ENCODE results near the gene SLC7A9. TPM values are rescaled to one million over a fixed set of nuclear protein-coding genes. Genes with fewer than 3 reads are reported as not detected.

The SLC7A9 gene
- total RNA-seq, 6 donors from 2014 or later: 0.26 to 1.2 (median 0.44) TPM; not detected in 2

DNA sequence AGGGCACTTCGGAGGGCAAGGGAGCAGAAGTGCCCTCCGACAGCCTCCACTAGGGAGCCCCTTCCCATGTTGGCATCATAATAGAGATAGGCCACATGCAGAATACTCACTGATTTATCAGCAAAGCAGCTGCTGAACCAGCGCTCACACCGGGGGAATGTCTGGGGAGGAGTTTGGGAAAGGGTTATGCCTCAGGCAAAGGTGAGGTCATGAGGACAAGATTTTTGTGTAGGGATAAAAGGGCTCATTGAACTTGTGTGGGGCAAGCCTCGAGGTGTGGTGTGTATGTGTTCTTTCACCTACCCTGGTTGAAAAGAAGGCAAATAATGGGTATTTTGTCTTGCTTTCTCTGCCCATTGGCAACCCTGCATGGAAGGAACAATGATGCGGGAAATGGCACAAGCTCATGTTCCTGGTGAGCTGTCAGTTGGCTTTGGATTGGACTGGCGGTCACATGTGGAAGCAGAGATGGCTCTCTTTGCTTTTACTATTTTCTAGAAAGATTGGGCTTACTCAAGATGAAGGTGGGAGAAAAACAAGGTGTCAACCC lies 39.1 kb upstream of the SLC7A9 start:
- TF ChIP-seq, protein P1, sequence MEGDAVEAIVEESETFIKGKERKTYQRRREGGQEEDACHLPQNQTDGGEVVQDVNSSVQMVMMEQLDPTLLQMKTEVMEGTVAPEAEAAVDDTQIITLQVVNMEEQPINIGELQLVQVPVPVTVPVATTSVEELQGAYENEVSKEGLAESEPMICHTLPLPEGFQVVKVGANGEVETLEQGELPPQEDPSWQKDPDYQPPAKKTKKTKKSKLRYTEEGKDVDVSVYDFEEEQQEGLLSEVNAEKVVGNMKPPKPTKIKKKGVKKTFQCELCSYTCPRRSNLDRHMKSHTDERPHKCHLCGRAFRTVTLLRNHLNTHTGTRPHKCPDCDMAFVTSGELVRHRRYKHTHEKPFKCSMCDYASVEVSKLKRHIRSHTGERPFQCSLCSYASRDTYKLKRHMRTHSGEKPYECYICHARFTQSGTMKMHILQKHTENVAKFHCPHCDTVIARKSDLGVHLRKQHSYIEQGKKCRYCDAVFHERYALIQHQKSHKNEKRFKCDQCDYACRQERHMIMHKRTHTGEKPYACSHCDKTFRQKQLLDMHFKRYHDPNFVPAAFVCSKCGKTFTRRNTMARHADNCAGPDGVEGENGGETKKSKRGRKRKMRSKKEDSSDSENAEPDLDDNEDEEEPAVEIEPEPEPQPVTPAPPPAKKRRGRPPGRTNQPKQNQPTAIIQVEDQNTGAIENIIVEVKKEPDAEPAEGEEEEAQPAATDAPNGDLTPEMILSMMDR (IDR thresholded peaks at IDR 0.05): no peak
- TF ChIP-seq EP300 (IDR thresholded peaks at IDR 0.05) (no peak), POLR2AphosphoS5 (IDR thresholded peaks at IDR 0.05) (no peak), POLR2A (IDR thresholded peaks at IDR 0.05) (no peak)
- Histone ChIP-seq H3K4me3 (no peak overlapping the region), H3K27me3 (no peaks in the 10 kb centered on the region), H3K27ac (no peak overlapping the region), H3K36me3 (peaks cover 0 to 47% (median 14%) of the 10 kb centered on the region in 4 donors), H3K4me1 (no peaks in the 10 kb centered on the region), H3K9me3 (no peaks in the 10 kb centered on the region)
- no peak for ATAC-seq (ENCODE audit: low FRiP score in 2 of 2)
- 94 to 96% methylated on average over 7 of the region's 7 CpGs for WGBS, 2 donors
- no peak for DNase-seq

DNA sequence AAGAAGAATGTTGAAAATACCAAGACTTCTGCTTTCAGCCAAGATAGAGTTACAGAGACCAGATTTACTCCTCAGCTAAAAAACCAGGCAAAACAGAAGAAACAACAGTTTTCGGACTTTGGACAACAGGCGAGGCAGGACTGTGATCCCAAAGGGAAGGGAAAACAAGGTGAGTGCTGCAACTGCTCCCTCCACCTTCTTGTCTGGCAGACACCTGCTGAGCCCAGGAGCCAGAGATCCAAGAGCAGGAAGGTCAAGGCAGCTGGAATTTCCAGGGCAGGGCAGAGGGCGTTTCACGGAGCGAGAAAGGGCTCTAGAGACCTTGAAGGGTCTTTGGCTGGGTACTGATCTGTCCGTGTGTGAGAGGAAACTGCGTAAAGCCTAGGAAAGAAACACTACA lies 32.9 kb upstream of the SLC7A9 start:
- no peak overlapping the region for H3K4me3 ChIP-seq
- no peak for ATAC-seq (ENCODE audit: low FRiP score in 2 of 2)
- 90 to 95% methylated on average over 7 of the region's 7 CpGs for WGBS, 2 donors
- no peaks in the 10 kb centered on the region for H3K27me3 ChIP-seq
- TF ChIP-seq POLR2A (IDR thresholded peaks at IDR 0.05): no peak
- no peak for TF ChIP-seq POLR2AphosphoS5 (IDR thresholded peaks at IDR 0.05)
- TF ChIP-seq, protein P1 (IDR thresholded peaks at IDR 0.05): no peak
- TF ChIP-seq EP300 (IDR thresholded peaks at IDR 0.05): no peak
- no peaks in the 10 kb centered on the region for H3K9me3 ChIP-seq
- H3K4me1 ChIP-seq: no peaks in the 10 kb centered on the region
- DNase-seq: no peak
- no peak overlapping the region for H3K27ac ChIP-seq
- H3K36me3 ChIP-seq: peaks cover 0 to 51% (median 8%) of the 10 kb centered on the region in 4 donors

DNA sequence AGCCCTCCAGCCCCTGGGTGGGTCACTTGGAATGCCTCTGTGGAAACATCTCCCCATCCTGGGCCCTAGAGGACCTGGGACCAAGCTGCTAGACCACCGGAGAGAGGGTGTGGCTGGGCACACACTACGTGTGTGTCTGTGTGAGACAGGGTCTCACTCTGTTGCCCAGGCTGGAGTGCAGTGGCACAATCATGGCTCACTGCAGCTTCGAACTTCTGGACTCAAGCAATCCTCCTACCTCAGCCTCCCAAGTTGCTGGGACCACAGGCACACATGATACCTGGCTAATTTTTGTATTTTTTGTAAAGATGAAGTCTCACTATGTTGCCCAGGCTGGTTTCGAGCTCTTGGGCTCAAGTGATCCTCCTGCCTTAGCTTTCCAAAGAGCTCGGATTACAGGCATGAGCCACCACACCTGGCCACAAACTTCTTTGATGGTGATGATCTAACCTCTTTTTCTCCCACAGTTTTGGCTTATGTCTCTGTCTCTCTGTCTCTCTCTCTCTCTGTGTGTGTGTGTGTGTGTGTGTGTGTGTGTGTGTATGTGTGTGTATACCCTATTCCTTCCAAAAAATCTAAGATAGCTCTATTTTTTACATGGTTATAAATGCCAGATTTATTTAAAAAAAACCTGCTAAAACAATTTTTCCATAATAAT lies 32.1 kb upstream of the SLC7A9 start:
- no peaks in the 10 kb centered on the region for H3K27me3 ChIP-seq
- H3K4me1 ChIP-seq: no peaks in the 10 kb centered on the region
- TF ChIP-seq EP300 (IDR thresholded peaks at IDR 0.05): no peak
- TF ChIP-seq POLR2A (IDR thresholded peaks at IDR 0.05): no peak
- TF ChIP-seq, protein P1 (IDR thresholded peaks at IDR 0.05): no peak
- no peak for TF ChIP-seq POLR2AphosphoS5 (IDR thresholded peaks at IDR 0.05)
- H3K27ac ChIP-seq: no peak overlapping the region
- ATAC-seq (ENCODE audit: low FRiP score in 2 of 2) (no peak), DNase-seq (no peak)
- H3K4me3 ChIP-seq: no peak overlapping the region
- H3K36me3 ChIP-seq: peaks cover 0 to 44% (median 6%) of the 10 kb centered on the region in 4 donors
- WGBS, 2 donors: 71 to 93% methylated on average over 5 of the region's 5 CpGs
- no peaks in the 10 kb centered on the region for H3K9me3 ChIP-seq

DNA sequence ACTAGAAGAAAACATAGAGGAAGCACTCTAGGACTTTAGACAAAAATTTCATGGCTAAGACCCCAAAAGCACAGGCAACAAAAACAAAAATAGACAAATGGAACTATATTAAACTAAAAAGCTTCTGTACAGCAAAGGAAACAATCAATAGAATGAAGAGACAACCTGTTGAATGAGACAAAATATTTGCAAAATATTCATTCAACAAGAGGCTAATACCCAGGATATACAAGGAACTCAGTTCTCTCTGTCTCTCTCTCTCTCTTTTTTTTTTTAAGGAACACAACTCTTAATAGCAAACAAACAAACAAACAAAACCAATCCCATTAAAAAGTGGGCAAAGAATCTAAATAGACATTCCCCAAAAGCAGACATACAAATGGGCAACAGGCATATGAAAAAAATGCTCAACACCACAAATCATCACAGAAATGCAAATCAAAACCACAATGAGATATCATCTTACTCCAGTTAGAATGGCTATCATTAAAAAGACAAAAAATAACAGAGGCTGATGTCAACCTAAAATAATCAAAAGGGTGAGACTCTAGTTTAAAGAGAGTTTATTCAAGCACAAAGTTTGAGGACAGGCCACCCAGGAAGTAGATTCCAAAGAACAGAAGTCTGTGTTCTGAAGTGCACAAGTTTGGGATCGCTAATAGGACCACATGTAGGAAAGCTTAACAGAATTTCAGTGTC lies 27.1 kb upstream of the SLC7A9 start:
- no peaks in the 10 kb centered on the region for H3K27me3 ChIP-seq
- no peak for ATAC-seq (ENCODE audit: low FRiP score in 2 of 2)
- H3K36me3 ChIP-seq: peaks cover 0 to 46% (median 4%) of the 10 kb centered on the region in 4 donors
- 95% methylated on average over 1 of the region's 1 CpG for WGBS, 2 donors
- H3K27ac ChIP-seq: no peak overlapping the region
- H3K9me3 ChIP-seq: peaks cover 11 to 15% (median 13%) of the 10 kb centered on the region in 4 donors
- TF ChIP-seq, protein P1 (IDR thresholded peaks at IDR 0.05): no peak
- TF ChIP-seq POLR2A (IDR thresholded peaks at IDR 0.05): no peak
- TF ChIP-seq EP300 (IDR thresholded peaks at IDR 0.05): no peak
- TF ChIP-seq POLR2AphosphoS5 (IDR thresholded peaks at IDR 0.05): no peak
- no peak for DNase-seq
- no peak overlapping the region for H3K4me3 ChIP-seq
- H3K4me1 ChIP-seq: no peaks in the 10 kb centered on the region
